ENCODE measurements around the gene LRP1-AS. TPM values are rescaled to one million over a fixed set of nuclear protein-coding genes. Genes with fewer than 3 reads are reported as not detected.

Gene LRP1-AS
- total and polyA plus RNA-seq, 10 of the 15 experiments (the other 5 are each of a cell fraction or from before 2014, with no cell fraction given), result not detected

DNA sequence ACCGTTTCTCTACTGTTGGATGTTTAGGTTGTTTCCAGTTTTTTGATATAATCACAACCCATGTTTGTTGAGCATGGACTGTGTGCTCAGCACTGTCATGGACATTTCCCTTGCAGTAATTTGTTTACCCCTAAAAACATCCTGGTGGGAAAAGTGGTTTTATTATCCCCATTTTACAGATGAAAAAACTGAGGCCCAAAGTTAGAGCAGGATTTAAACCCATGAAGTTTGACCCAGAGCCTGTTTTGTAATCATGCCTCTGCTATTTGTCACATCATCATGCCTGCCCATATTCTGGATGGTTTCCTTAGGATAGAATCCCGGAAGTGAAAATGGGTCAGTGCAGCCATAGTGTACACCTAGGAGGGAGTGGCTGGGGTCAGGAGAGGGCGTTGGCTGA, 17.0 kb upstream of the LRP1-AS start (continued):
- TF ChIP-seq DPF2 (IDR thresholded peaks at IDR 0.05) (no peak), SUPT20H (IDR thresholded peaks at IDR 0.05; ENCODE audit: borderline replicate concordance, control insufficient read depth, low read depth, low read length) (no peak), CBX5 (IDR thresholded peaks at IDR 0.05; ENCODE audit: low read depth) (no peak), FOS (IDR thresholded peaks at IDR 0.05; ENCODE audit: borderline replicate concordance, extremely low read depth, insufficient read length) (no peak), RB1 (IDR thresholded peaks at IDR 0.05; ENCODE audit: borderline replicate concordance) (no peak), STAT3 (IDR thresholded peaks at IDR 0.05; ENCODE audit: low read depth, low read length) (no peak)
- TF ChIP-seq, protein P1, sequence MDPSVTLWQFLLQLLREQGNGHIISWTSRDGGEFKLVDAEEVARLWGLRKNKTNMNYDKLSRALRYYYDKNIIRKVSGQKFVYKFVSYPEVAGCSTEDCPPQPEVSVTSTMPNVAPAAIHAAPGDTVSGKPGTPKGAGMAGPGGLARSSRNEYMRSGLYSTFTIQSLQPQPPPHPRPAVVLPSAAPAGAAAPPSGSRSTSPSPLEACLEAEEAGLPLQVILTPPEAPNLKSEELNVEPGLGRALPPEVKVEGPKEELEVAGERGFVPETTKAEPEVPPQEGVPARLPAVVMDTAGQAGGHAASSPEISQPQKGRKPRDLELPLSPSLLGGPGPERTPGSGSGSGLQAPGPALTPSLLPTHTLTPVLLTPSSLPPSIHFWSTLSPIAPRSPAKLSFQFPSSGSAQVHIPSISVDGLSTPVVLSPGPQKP (IDR thresholded peaks at IDR 0.05; ENCODE audit: low read depth, low read length), result no peak

GRCh38 chr12:57162553-57163125, 15.2 kb upstream of the LRP1-AS start:
- WGBS (ENCODE audit: insufficient coverage, insufficient replicate concordance, low lambda C conversion rate, missing lambda C conversion rate), result 86% methylated on average over 8 of the region's 8 CpGs
- CTCF ChIA-PET, result no interaction called here
- H3K36me3 ChIP-seq (ENCODE audit: control insufficient read depth in 2 of 2, insufficient read depth in 2 of 2, low read length in 1 of 2), result no peaks in the 10 kb centered on the region
- no peak overlapping the region for H2AFZ ChIP-seq (ENCODE audit: control insufficient read depth, low read depth, low read length)
- SMC1A ChIA-PET (ENCODE audit: uncharacterized antibody, unreplicated experiment), result no interaction called here
- H3K27me3 ChIP-seq (replicated peaks in 1 of 2; ENCODE audit: control insufficient read depth in 2 of 2, insufficient read depth in 2 of 2, low read length in 1 of 2), result no peaks in the 10 kb centered on the region
- TF ChIP-seq FOXK2 (IDR thresholded peaks at IDR 0.05) (no peak), SPI1 (IDR thresholded peaks at IDR 0.05; ENCODE audit: borderline replicate concordance, insufficient read depth, low read depth, low read length) (0 out of 2 replicates have a peak, but pooled peaks have one; percentile 3)
- no peaks in the 10 kb centered on the region for H3K79me2 ChIP-seq (ENCODE audit: control insufficient read depth, insufficient read depth, low read length)
- FAIRE-seq (no peak), ATAC-seq (no peak), DNase-seq (ENCODE audit: low read depth, low spot score) (no peak)
- H3K4me1 ChIP-seq (ENCODE audit: control insufficient read depth, insufficient read depth, low read length), result no peaks in the 10 kb centered on the region; the same call in 1 of the 2 replicates
- no peak overlapping the region for H3K27ac ChIP-seq (ENCODE audit: control insufficient read depth, insufficient read depth)
- H3K4me3 ChIP-seq, result no peak overlapping the region
- intact Hi-C loops (cut with micrococcal nuclease; ENCODE audit: unreplicated experiment) (no loop called here), in situ Hi-C loops (cut with MboI) (no loop called here)
- no peak overlapping the region for H3K9ac ChIP-seq (ENCODE audit: control insufficient read depth, insufficient read depth, low read length)
- H3K9me3 ChIP-seq (replicated peaks; ENCODE audit: control insufficient read depth, insufficient read depth, low read length), result no peaks in the 10 kb centered on the region
- RAD21 ChIA-PET (ENCODE audit: unreplicated experiment), result no interaction called here
- POLR2A ChIA-PET, result no interaction called here
- BruUV-seq (replicated peaks), result no TSS peak
- 0 out of 2 replicates have a peak, but pooled peaks cover 3% of the 10 kb centered on the region for H4K20me1 ChIP-seq (ENCODE audit: control insufficient read depth, insufficient read depth)
- no peak overlapping the region for H3K4me2 ChIP-seq (ENCODE audit: control insufficient read depth, insufficient read depth)

Measured in GM12878 (cell line).